GM12878 (cell line): ENCODE results near the gene FHIP1B. TPM values are rescaled to one million over a fixed set of nuclear protein-coding genes. Genes with fewer than 3 reads are reported as not detected.

Experiments
- ATAC-seq: fragments of 200-7000 bp; cut with Tn5 transposase; 3 replicates; pipeline ENCODE4 v1.9.1; 2020; ENCODE audit warnings: mild to moderate bottlenecking, moderate library complexity
- BruUV-seq: library from RNA; stranded (reverse); fragments of 400-500 nt; replicated peaks from 2 replicates; lab custom pipeline; 2021; lab: Mats Ljungman, UMichigan
- CTCF ChIA-PET: fragments of 300-600 bp; sonication (Branson Sonifier 250); formaldehyde crosslinking; extraction: SDS; loops from one replicate; lab custom pipeline; 2021; ENCODE audit warnings: inconsistent platforms; lab: Yijun Ruan, JAX
- POLR2A ChIA-PET: fragments of 350-600 bp; formaldehyde crosslinking; extraction: SDS; loops from one replicate; lab custom pipeline; 2021; ENCODE audit warnings: inconsistent platforms; lab: Charles Lee
- RAD21 ChIA-PET: fragments of 300-600 bp; sonication (Branson Sonifier 250); formaldehyde crosslinking; loops from one replicate; lab custom pipeline; 2023; ENCODE audit warnings: antibody characterized with exemption; ENCODE audit not compliant: unreplicated experiment; lab: Charles Lee
- SMC1A ChIA-PET: fragments of 300-600 bp; sonication (Branson Sonifier 250); formaldehyde crosslinking; loops from one replicate; lab custom pipeline; 2023; ENCODE audit not compliant: unreplicated experiment, uncharacterized antibody; lab: Charles Lee
- DNase-seq: peaks from one replicate; pipeline ENCODE4 v3.0.0-alpha.2; 2011; ENCODE audit warnings: low read depth, low spot score
- FAIRE-seq: peaks from 3 replicates; lab custom pipeline; 2011; peaks lifted over from hg19 to GRCh38; lab: Jason Lieb, UNC
- H2AFZ ChIP-seq: 2 replicates; pipeline ENCODE4 v1.6.0; 2011; ENCODE audit warnings: low read depth, low read length, control low read depth; ENCODE audit not compliant: control insufficient read depth
- H3K27ac ChIP-seq: 2 replicates; pipeline ENCODE4 v1.5.1; 2011; ENCODE audit warnings: control low read depth; ENCODE audit not compliant: control insufficient read depth, insufficient read depth
- H3K27me3 ChIP-seq, 2 experiments: replicated peaks in 1 of 2; 2 replicates each; pipeline versions ENCODE4 v1.6.0 to v1.6.1; 2011; ENCODE audit warnings: low read length in 1 of 2; ENCODE audit not compliant: control insufficient read depth in 2 of 2, insufficient read depth in 2 of 2
- H3K36me3 ChIP-seq, 2 experiments: 2 replicates each; pipeline ENCODE4 v1.5.1; 2011; ENCODE audit warnings: low read length in 1 of 2; ENCODE audit not compliant: control insufficient read depth in 2 of 2, insufficient read depth in 2 of 2
- H3K4me1 ChIP-seq: 2 replicates; pipeline ENCODE4 v1.6.1; 2011; ENCODE audit warnings: mild to moderate bottlenecking, low read length, moderate library complexity, mixed read lengths; ENCODE audit not compliant: control insufficient read depth, insufficient read depth
- H3K4me2 ChIP-seq: 2 replicates; pipeline ENCODE4 v1.6.0; 2011; ENCODE audit warnings: control low read depth; ENCODE audit not compliant: control insufficient read depth, insufficient read depth
- H3K4me3 ChIP-seq: fragments of 200-600 bp; sonication (generic); 2 replicates; pipeline ENCODE4 v1.5.1; 2016
- H3K79me2 ChIP-seq: 2 replicates; pipeline ENCODE4 v1.6.0; 2011; ENCODE audit warnings: low read length; ENCODE audit not compliant: control insufficient read depth, insufficient read depth
- H3K9ac ChIP-seq: 2 replicates; pipeline ENCODE4 v1.8.0; 2011; ENCODE audit warnings: low read length, control low read depth, mixed read lengths; ENCODE audit not compliant: control insufficient read depth, insufficient read depth
- H3K9me3 ChIP-seq: replicated peaks from 3 replicates; pipeline ENCODE4 v1.5.1; 2011; ENCODE audit warnings: mild to moderate bottlenecking, low read length; ENCODE audit not compliant: control insufficient read depth, insufficient read depth
- H4K20me1 ChIP-seq: 2 replicates; pipeline ENCODE4 v1.6.0; 2011; ENCODE audit not compliant: control insufficient read depth, insufficient read depth
- CBX3 ChIP-seq: fragments of 200-600 bp; sonication (generic); IDR thresholded peaks from 2 replicates; pipeline ENCODE4 v1.6.1; 2016; ENCODE audit warnings: low read depth, borderline replicate concordance
- CREB1 ChIP-seq: IDR thresholded peaks from 2 replicates; pipeline ENCODE4 v1.6.1; 2012; ENCODE audit warnings: low read depth, mild to moderate bottlenecking, inconsistent platforms
- CREM ChIP-seq: IDR thresholded peaks from 2 replicates; pipeline ENCODE4 v1.6.1; 2014; ENCODE audit warnings: antibody characterized with exemption, low read depth
- EGR1 ChIP-seq, 2 experiments: IDR thresholded peaks; 1 replicate in 1 of 2; 2 replicates in 1 of 2; pipeline ENCODE4 v1.6.1; 2011 to 2012; ENCODE audit warnings: low read depth in 2 of 2, low read length in 2 of 2, borderline replicate concordance in 1 of 2, mild to moderate bottlenecking in 1 of 2, moderate library complexity in 1 of 2
- ELK1 ChIP-seq: IDR thresholded peaks from 2 replicates; pipeline ENCODE4 v1.6.1; 2012; ENCODE audit warnings: low read depth, low read length, improper control_type of control experiment
- GATAD2B ChIP-seq: fragments of 450-650 bp; conservative IDR thresholded peaks from 2 replicates; pipeline ENCODE4 v1.6.1; 2017; ENCODE audit warnings: low read depth, mild to moderate bottlenecking, moderate library complexity
- MEF2B ChIP-seq: fragments of 450-650 bp; IDR thresholded peaks from 2 replicates; pipeline ENCODE4 v1.6.1; 2018; ENCODE audit warnings: mild to moderate bottlenecking, moderate library complexity; ENCODE audit not compliant: partially characterized antibody, poor library complexity, severe bottlenecking
- MLLT1 ChIP-seq: fragments of 450-650 bp; IDR thresholded peaks from 2 replicates; pipeline ENCODE4 v1.6.1; 2016; ENCODE audit warnings: mild to moderate bottlenecking
- MTA2 ChIP-seq: fragments of 450-650 bp; IDR thresholded peaks from 2 replicates; pipeline ENCODE4 v1.6.1; 2016; ENCODE audit warnings: low read depth, mild to moderate bottlenecking, moderate library complexity
- POLR2A ChIP-seq: IDR thresholded peaks from 2 replicates; pipeline ENCODE4 v1.6.1; 2011; ENCODE audit warnings: low read depth, mild to moderate bottlenecking, low read length
- POLR2AphosphoS2 ChIP-seq: IDR thresholded peaks from 2 replicates; pipeline ENCODE4 v1.6.1; 2011; ENCODE audit warnings: low read depth, mild to moderate bottlenecking, low read length, improper control_type of control experiment, moderate library complexity
- RELA ChIP-seq: fragments of 450-650 bp; IDR thresholded peaks from 2 replicates; pipeline ENCODE4 v1.8.0; 2014; ENCODE audit warnings: borderline replicate concordance; ENCODE audit not compliant: partially characterized antibody
- REST ChIP-seq: IDR thresholded peaks from 2 replicates; pipeline ENCODE4 v1.6.1; 2012; ENCODE audit warnings: mild to moderate bottlenecking, low read depth, low read length
- RFX5 ChIP-seq: IDR thresholded peaks from 2 replicates; pipeline ENCODE4 v1.6.1; 2011; ENCODE audit warnings: low read depth, low read length, improper control_type of control experiment
- SMAD1 ChIP-seq: fragments of 450-650 bp; IDR thresholded peaks from 2 replicates; pipeline ENCODE4 v1.6.1; 2018; ENCODE audit warnings: mild to moderate bottlenecking, low read depth; ENCODE audit not compliant: partially characterized antibody
- SP1 ChIP-seq: IDR thresholded peaks from one replicate; pipeline ENCODE4 v1.6.1; 2011; ENCODE audit warnings: low read depth, low read length
- YBX1 ChIP-seq: fragments of 450-650 bp; IDR thresholded peaks from 2 replicates; pipeline ENCODE4 v1.6.1; 2016; ENCODE audit warnings: antibody characterized with exemption
- ZBED1 ChIP-seq: IDR thresholded peaks from 2 replicates; pipeline ENCODE4 v1.6.1; 2016; ENCODE audit warnings: borderline replicate concordance
- ZNF217 ChIP-seq: fragments of 450-650 bp; IDR thresholded peaks from 2 replicates; pipeline ENCODE4 v1.6.1; 2017; ENCODE audit warnings: antibody characterized with exemption, mild to moderate bottlenecking
- ZZZ3 ChIP-seq: IDR thresholded peaks from 2 replicates; pipeline ENCODE4 v1.6.1; 2011; ENCODE audit warnings: low read depth; ENCODE audit not compliant: control insufficient read depth, insufficient read length
- WGBS: methylation state at CpG from one replicate; pipeline ENCODE4 v1.1.6; 2016; ENCODE audit warnings: low lambda C conversion rate; ENCODE audit not compliant: insufficient replicate concordance, insufficient coverage; ENCODE audit errors: missing lambda C conversion rate; 5-methylcytosine and 5-hydroxymethylcytosine counted together
- in situ Hi-C: fragments of 300-500 bp; cut with MboI; formaldehyde crosslinking; loops from 9 replicates; pipeline ENCODE4 v1.14.3; 2018; ENCODE audit warnings: mixed read lengths
- intact Hi-C: fragments of 100-400 bp; cut with micrococcal nuclease; formaldehyde crosslinking; loops from one replicate; pipeline ENCODE4 v1.14.2; 2022; ENCODE audit not compliant: unreplicated experiment
- polyA plus RNA-seq, 11 experiments: library from polyadenylated mRNA; depleted of rRNA in 4 of 11; unstranded in 6 of 11; stranded (reverse) in 5 of 11; fragments of >200 nt; fragmentation: Nextera tagmentation in 4 of 11; fragmentation: Illumina TruSeq in 1 of 11; extraction: Ambion mirVana in 4 of 11; extraction: Trizol in 1 of 11; gene quantifications; 1 replicate in 1 of 11; 2 replicates in 10 of 11; pipeline versions ENCODE4 v1.2.1 to v1.2.3, GENCODE V29; 2011 to 2016; ENCODE audit warnings: inconsistent platforms in 2 of 11, missing spikeins in 2 of 11, low read depth in 1 of 11
- total RNA-seq, 4 experiments: library from RNA; depleted of rRNA in 3 of 4; stranded (reverse); fragments of >200 nt in 3 of 4; fragmentation: Illumina TruSeq in 1 of 4; extraction: Trizol in 1 of 4; gene quantifications; 2 replicates each; pipeline versions ENCODE4 v1.2.1 to v1.2.3, GENCODE V29; 2013 to 2021

FHIP1B gene
- total and polyA plus RNA-seq, 10 of the 15 experiments (the other 5 are each of a cell fraction or from before 2014, with no cell fraction given) = 0.90 to 28.1 (median 11.1) TPM

GRCh38 chr11:6225024-6225423, 9.4 kb downstream of the FHIP1B start:
- Histone ChIP-seq H3K4me2 (no peak overlapping the region), H4K20me1 (no peaks in the 10 kb centered on the region), H3K9me3 (no peaks in the 10 kb centered on the region; the same call in 2 of the 3 replicates)
- no peak for FAIRE-seq
- in situ Hi-C loops = no loop called here
- no peak for TF ChIP-seq CREB1
- TF ChIP-seq MLLT1 = no peak
- no peak for TF ChIP-seq ELK1
- no peak for TF ChIP-seq SP1
- TF ChIP-seq POLR2A = no peak
- TF ChIP-seq CREM = no peak
- TF ChIP-seq RELA = no peak
- TF ChIP-seq POLR2AphosphoS2 = no peak
- TF ChIP-seq RFX5 = no peak
- no peak for TF ChIP-seq GATAD2B
- TF ChIP-seq EGR1 (IDR thresholded peaks at IDR 0.05; ENCODE audit: borderline replicate concordance in 1 of 2, low read depth in 2 of 2, low read length in 2 of 2) = no peak
- no peak for TF ChIP-seq CBX3
- no peak for TF ChIP-seq YBX1
- TF ChIP-seq MEF2B = no peak
- no peak for TF ChIP-seq ZBED1
- TF ChIP-seq SMAD1 = no peak
- no peak for TF ChIP-seq REST
- TF ChIP-seq ZZZ3 = no peak
- TF ChIP-seq MTA2 = no peak
- no peak for TF ChIP-seq ZNF217
- TF ChIP-seq, all 136 proteins: peak for 0
- DNase-seq (no peak), ATAC-seq (no peak)
- no peaks in the 10 kb centered on the region for H3K27me3 ChIP-seq
- ChIA-PET SMC1A (interaction anchor here (0.6 to 1.4 kb wide), 2 partner anchors 9 to 169 kb away, joined by 3 to 5 read pairs; no protein-coding TSS in a partner anchor), POLR2A (interaction anchor here (1.5 kb wide), 1 partner anchor 10 kb away, joined by 3 read pairs; no protein-coding TSS in a partner anchor), RAD21 (no interaction called here), CTCF (interaction anchor here (0.5 to 1.5 kb wide), 2 partner anchors 26 to 126 kb away, joined by 3 read pairs; no protein-coding TSS in a partner anchor)
- BruUV-seq = no TSS peak
- H3K9ac ChIP-seq = no peak overlapping the region
- H3K27ac ChIP-seq = no peak overlapping the region
- 65% methylated on average over 1 of the region's 1 CpG for WGBS
- no peak overlapping the region for H2AFZ ChIP-seq
- peaks cover 5% of the 10 kb centered on the region for H3K79me2 ChIP-seq
- H3K4me1 ChIP-seq = no peaks in the 10 kb centered on the region; the same call in 1 of the 2 replicates
- H3K4me3 ChIP-seq = no peak overlapping the region
- H3K36me3 ChIP-seq = peaks cover 15 to 17% of the 10 kb centered on the region in 2 experiments
- intact Hi-C loops = no loop called here
